ENCODE data around the gene UBL3.

DNA sequence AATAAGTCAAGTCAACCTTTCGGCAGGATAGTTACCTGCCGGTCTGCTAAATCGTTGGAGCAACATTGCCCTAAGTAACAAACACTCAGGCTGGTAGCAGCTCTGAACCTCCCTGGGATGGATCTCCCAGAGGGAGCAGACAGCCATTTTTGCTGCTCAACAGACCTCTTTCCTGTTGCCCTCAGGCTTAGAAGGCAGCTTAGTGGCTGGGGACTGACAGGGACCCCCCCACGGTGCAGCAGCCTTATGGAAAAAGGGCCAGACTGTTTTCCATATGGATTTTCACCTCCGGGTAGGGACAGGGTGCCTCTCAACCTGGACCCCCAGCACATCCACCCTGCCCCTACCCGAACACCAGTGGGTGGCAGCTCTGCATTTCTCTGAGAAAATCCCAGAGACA is 49.7 kb downstream of the UBL3 start:
- no peak for TF ChIP-seq POLR2AphosphoS5 (IDR thresholded peaks at IDR 0.05; ENCODE audit: low read depth, low read length)
- TF ChIP-seq, protein P1, sequence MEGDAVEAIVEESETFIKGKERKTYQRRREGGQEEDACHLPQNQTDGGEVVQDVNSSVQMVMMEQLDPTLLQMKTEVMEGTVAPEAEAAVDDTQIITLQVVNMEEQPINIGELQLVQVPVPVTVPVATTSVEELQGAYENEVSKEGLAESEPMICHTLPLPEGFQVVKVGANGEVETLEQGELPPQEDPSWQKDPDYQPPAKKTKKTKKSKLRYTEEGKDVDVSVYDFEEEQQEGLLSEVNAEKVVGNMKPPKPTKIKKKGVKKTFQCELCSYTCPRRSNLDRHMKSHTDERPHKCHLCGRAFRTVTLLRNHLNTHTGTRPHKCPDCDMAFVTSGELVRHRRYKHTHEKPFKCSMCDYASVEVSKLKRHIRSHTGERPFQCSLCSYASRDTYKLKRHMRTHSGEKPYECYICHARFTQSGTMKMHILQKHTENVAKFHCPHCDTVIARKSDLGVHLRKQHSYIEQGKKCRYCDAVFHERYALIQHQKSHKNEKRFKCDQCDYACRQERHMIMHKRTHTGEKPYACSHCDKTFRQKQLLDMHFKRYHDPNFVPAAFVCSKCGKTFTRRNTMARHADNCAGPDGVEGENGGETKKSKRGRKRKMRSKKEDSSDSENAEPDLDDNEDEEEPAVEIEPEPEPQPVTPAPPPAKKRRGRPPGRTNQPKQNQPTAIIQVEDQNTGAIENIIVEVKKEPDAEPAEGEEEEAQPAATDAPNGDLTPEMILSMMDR (IDR thresholded peaks at IDR 0.05): no peak
- TF ChIP-seq TCF7L2 (IDR thresholded peaks at IDR 0.05; ENCODE audit: low read depth, low read length): no peak
- no peak for TF ChIP-seq REST (IDR thresholded peaks at IDR 0.05; ENCODE audit: insufficient read depth in 1 of 2, low read depth in 2 of 2, low read length in 1 of 2)
